ENCODE results near the gene FOSL2. TPM values are rescaled to one million over a fixed set of nuclear protein-coding genes. Genes with fewer than 3 reads are reported as not detected.

FOSL2 gene
- total and polyA plus RNA-seq, 2 experiments from 2014 or later = 0.60 to 4.3 TPM

DNA sequence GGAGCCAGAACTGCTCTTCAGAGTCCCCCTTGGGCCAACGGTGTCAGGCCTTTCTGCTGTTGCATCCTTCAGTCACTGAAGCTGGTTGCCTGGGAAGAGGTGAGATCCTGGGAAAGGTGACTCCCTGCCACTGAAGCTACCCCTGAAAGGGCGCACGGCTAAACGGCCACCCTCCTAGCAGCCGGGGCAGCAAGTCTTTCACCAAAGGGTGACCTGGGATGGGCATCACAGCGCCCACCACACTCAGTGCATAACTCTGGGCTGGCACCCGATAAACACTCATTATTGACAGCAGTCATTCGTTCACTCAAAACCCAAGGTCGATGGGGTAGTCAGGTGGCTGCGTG, 26.5 kb upstream of the FOSL2 start (continued):
- TF ChIP-seq, protein P1, sequence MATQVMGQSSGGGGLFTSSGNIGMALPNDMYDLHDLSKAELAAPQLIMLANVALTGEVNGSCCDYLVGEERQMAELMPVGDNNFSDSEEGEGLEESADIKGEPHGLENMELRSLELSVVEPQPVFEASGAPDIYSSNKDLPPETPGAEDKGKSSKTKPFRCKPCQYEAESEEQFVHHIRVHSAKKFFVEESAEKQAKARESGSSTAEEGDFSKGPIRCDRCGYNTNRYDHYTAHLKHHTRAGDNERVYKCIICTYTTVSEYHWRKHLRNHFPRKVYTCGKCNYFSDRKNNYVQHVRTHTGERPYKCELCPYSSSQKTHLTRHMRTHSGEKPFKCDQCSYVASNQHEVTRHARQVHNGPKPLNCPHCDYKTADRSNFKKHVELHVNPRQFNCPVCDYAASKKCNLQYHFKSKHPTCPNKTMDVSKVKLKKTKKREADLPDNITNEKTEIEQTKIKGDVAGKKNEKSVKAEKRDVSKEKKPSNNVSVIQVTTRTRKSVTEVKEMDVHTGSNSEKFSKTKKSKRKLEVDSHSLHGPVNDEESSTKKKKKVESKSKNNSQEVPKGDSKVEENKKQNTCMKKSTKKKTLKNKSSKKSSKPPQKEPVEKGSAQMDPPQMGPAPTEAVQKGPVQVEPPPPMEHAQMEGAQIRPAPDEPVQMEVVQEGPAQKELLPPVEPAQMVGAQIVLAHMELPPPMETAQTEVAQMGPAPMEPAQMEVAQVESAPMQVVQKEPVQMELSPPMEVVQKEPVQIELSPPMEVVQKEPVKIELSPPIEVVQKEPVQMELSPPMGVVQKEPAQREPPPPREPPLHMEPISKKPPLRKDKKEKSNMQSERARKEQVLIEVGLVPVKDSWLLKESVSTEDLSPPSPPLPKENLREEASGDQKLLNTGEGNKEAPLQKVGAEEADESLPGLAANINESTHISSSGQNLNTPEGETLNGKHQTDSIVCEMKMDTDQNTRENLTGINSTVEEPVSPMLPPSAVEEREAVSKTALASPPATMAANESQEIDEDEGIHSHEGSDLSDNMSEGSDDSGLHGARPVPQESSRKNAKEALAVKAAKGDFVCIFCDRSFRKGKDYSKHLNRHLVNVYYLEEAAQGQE (IDR thresholded peaks at IDR 0.05; ENCODE audit: unreplicated experiment) = no peak
- TF ChIP-seq, protein P2, sequence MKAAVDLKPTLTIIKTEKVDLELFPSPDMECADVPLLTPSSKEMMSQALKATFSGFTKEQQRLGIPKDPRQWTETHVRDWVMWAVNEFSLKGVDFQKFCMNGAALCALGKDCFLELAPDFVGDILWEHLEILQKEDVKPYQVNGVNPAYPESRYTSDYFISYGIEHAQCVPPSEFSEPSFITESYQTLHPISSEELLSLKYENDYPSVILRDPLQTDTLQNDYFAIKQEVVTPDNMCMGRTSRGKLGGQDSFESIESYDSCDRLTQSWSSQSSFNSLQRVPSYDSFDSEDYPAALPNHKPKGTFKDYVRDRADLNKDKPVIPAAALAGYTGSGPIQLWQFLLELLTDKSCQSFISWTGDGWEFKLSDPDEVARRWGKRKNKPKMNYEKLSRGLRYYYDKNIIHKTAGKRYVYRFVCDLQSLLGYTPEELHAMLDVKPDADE (IDR thresholded peaks at IDR 0.05) = no peak
- TF ChIP-seq NANOG (IDR thresholded peaks at IDR 0.05; ENCODE audit: borderline replicate concordance) = no peak
- no peak for TF ChIP-seq EZH2phosphoT487 (IDR thresholded peaks at IDR 0.05; ENCODE audit: unreplicated experiment)

DNA sequence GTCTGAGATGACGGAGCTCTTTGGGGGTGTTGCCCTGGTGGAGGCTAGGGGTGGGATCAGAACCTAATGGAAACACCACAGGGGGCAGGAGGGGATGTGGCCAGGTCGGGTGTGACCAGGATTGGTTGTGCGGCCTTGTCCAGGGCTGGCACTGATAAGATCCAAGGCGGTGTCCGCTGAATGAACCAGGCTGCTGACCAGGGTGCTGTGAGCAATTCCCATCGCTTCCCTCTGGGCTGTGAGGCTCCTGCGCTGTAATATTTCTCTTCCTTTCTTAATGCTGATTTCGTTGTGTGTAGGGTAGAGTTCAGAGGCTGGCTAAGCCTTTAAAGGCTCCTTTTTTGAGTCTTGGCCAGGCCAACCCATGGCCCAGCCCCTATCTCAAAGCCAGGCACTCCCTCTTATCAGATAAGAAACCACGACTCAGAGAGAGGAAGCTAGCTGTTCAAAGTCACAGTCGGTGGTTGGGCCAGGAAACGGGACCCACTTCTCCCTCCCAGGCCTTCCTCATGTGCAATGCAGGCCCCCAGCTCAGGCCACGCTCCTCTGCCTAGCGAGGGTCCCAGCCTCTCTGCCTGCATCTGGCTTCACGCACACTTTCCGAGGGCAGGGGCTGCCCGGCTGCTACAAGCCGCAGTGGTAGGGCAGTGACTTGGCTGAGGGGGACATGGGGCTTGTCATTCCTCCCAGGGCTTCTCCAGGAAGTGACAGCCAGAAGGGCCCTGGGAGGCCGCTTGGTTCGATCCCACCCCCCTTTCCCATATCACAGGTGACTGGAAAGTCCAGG, 26.0 kb upstream of the FOSL2 start:
- ATAC-seq (no peak), DNase-seq (ENCODE audit: low spot score) (no peak)
- Histone ChIP-seq H3K4me2 (no peak overlapping the region), H3K27me3 (ENCODE audit: insufficient read depth) (no peaks in the 10 kb centered on the region), H4K20me1 (replicated peaks; ENCODE audit: insufficient read depth) (no peaks in the 10 kb centered on the region), H3K27ac (ENCODE audit: low read depth) (no peak overlapping the region), H3K79me2 (replicated peaks; ENCODE audit: insufficient read depth) (no peaks in the 10 kb centered on the region), H3K9me2 (ENCODE audit: insufficient read depth) (no peaks in the 10 kb centered on the region), H3K36me3 (ENCODE audit: insufficient read depth) (no peaks in the 10 kb centered on the region), H3K4me1 (ENCODE audit: insufficient read depth) (no peaks in the 10 kb centered on the region; the same call in 1 of the 2 replicates), H2AFZ (no peak overlapping the region), H3K4me3 (no peak overlapping the region), H3F3A (replicated peaks; ENCODE audit: low read depth) (no peaks in the 10 kb centered on the region)
- Mint-ChIP-seq H3K4me3 (no peak overlapping the region), H3K9me3 (no peaks in the 10 kb centered on the region), H3K4me1 (peaks cover 19% of the 10 kb centered on the region), H3K27me3 (ENCODE audit: insufficient read depth, low read depth, poor library complexity) (peaks cover 17% of the 10 kb centered on the region), H3K27ac (no peak overlapping the region), H3K36me3 (ENCODE audit: low read depth) (no peaks in the 10 kb centered on the region)
- TF ChIP-seq, protein P3, sequence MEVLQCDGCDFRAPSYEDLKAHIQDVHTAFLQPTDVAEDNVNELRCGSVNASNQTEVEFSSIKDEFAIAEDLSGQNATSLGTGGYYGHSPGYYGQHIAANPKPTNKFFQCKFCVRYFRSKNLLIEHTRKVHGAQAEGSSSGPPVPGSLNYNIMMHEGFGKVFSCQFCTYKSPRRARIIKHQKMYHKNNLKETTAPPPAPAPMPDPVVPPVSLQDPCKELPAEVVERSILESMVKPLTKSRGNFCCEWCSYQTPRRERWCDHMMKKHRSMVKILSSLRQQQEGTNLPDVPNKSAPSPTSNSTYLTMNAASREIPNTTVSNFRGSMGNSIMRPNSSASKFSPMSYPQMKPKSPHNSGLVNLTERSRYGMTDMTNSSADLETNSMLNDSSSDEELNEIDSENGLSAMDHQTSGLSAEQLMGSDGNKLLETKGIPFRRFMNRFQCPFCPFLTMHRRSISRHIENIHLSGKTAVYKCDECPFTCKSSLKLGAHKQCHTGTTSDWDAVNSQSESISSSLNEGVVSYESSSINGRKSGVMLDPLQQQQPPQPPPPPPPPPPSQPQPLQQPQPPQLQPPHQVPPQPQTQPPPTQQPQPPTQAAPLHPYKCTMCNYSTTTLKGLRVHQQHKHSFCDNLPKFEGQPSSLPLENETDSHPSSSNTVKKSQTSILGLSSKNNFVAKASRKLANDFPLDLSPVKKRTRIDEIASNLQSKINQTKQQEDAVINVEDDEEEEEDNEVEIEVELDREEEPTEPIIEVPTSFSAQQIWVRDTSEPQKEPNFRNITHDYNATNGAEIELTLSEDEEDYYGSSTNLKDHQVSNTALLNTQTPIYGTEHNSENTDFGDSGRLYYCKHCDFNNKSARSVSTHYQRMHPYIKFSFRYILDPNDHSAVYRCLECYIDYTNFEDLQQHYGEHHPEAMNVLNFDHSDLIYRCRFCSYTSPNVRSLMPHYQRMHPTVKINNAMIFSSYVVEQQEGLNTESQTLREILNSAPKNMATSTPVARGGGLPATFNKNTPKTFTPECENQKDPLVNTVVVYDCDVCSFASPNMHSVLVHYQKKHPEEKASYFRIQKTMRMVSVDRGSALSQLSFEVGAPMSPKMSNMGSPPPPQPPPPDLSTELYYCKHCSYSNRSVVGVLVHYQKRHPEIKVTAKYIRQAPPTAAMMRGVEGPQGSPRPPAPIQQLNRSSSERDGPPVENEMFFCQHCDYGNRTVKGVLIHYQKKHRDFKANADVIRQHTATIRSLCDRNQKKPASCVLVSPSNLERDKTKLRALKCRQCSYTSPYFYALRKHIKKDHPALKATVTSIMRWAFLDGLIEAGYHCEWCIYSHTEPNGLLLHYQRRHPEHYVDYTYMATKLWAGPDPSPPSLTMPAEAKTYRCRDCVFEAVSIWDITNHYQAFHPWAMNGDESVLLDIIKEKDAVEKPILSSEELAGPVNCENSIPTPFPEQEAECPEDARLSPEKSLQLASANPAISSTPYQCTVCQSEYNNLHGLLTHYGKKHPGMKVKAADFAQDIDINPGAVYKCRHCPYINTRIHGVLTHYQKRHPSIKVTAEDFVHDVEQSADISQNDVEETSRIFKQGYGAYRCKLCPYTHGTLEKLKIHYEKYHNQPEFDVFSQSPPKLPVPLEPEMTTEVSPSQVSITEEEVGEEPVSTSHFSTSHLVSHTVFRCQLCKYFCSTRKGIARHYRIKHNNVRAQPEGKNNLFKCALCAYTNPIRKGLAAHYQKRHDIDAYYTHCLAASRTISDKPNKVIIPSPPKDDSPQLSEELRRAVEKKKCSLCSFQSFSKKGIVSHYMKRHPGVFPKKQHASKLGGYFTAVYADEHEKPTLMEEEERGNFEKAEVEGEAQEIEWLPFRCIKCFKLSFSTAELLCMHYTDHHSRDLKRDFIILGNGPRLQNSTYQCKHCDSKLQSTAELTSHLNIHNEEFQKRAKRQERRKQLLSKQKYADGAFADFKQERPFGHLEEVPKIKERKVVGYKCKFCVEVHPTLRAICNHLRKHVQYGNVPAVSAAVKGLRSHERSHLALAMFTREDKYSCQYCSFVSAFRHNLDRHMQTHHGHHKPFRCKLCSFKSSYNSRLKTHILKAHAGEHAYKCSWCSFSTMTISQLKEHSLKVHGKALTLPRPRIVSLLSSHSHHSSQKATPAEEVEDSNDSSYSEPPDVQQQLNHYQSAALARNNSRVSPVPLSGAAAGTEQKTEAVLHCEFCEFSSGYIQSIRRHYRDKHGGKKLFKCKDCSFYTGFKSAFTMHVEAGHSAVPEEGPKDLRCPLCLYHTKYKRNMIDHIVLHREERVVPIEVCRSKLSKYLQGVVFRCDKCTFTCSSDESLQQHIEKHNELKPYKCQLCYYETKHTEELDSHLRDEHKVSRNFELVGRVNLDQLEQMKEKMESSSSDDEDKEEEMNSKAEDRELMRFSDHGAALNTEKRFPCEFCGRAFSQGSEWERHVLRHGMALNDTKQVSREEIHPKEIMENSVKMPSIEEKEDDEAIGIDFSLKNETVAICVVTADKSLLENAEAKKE (CRISPR knock-in tag; IDR thresholded peaks at IDR 0.05) = no peak
- no peak for TF ChIP-seq STAT1 (IDR thresholded peaks at IDR 0.05; ENCODE audit: unreplicated experiment)
- no peak for TF ChIP-seq EZH2 (IDR thresholded peaks at IDR 0.05; ENCODE audit: low read depth, unreplicated experiment)
- no peak for TF ChIP-seq POLR2AphosphoS5 (IDR thresholded peaks at IDR 0.05; ENCODE audit: low read depth)
- no peak for TF ChIP-seq ZNF114 (CRISPR knock-in tag; IDR thresholded peaks at IDR 0.05)
- TF ChIP-seq JUNB (IDR thresholded peaks at IDR 0.05; ENCODE audit: unreplicated experiment) = no peak
- no peak for TF ChIP-seq NANOG (IDR thresholded peaks at IDR 0.05; ENCODE audit: borderline replicate concordance)
